ENCODE data around the gene SLC37A4. TPM values are rescaled to one million over a fixed set of nuclear protein-coding genes. Genes with fewer than 3 reads are reported as not detected.

Gene SLC37A4
- total RNA-seq (2021) (49.3 and 54.6 TPM in 2 replicates), Bru-seq, nascent RNA (percentile 63 among the genes with signal in this experiment), BruChase-seq, experiment 1, labeled RNA remaining after a 2-hour chase (percentile 66 among the genes with signal in this experiment), BruChase-seq, experiment 2, labeled RNA remaining after a 6-hour chase (percentile 70 among the genes with signal in this experiment)
- long read RNA-seq, transcript SLC37A4-210 (9 exons, 2,040 nt), result major isoform, 64 of 144 reads
- long read RNA-seq, partial matches to known transcripts, result 33 of 144 reads
- long read RNA-seq, other reads (novel, unspliced or antisense), result 39 of 144 reads

DNA sequence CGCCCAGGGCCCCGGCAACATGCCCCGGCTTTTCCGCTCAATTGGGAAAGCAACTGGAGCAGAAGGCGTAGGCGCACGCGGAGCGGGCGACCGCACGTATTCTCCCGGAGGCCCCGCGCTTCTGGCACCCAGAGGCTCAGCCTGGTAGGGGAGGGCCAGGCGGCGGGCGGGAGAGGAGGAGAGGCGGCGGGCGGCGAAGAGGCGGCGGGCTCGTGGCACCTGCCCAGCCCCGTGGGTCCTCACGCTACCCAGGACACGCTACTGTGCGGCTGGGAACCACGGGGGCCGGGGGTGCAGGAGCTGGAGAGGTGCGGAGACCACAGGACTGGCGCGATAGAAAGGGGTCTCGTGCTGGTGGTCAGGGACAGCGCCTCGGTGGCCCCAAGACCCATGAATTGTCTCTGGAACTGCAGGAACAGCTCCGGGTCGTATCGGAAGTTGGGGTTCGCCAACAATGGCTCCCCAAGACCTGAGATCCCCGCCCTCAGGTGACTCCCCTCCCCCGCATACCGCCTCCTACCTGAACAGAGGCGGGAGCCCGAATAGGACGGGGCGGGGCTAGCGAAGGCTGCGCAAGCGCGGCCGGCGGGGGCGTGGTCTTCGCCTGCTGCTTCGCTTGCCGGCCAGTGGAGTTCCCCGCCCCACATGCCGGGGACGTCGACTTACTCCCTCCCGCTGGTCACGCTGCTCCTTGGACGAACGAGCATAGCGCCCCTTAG lies at the start of gene SLC37A4:
Gene SLC37A4 (minus strand): TSS at position 549 of the 719 bp plus-strand sequence.
- Histone ChIP-seq H3K27ac (ENCODE audit: low read depth, low read length, poor library complexity, severe bottlenecking) (peak within 1 kb of the TSS; percentile 75), H3K9me3 (ENCODE audit: low read depth, low read length, poor library complexity, severe bottlenecking) (no peaks in the 10 kb centered on the region), H3K27me3 (replicated peaks; ENCODE audit: insufficient read depth, low read depth, low read length, poor library complexity) (no peaks in the 10 kb centered on the region), H3K36me3 (ENCODE audit: insufficient read depth, low read length, poor library complexity, severe bottlenecking) (peaks cover 29% of the 10 kb centered on the region), H3K4me3 (ENCODE audit: low read depth, low read length, poor library complexity, severe bottlenecking) (peak within 1 kb of the TSS; percentile 67), H3K4me1 (ENCODE audit: insufficient read depth, low read length, poor library complexity, severe bottlenecking) (peaks cover 13% of the 10 kb centered on the region)
- intact Hi-C loops (cut with micrococcal nuclease; ENCODE audit: unreplicated experiment), result no loop called here
- DNase-seq (ENCODE audit: low spot score), result peak; percentile 100
- ChIA-PET POLR2A (ENCODE audit: low non-redundant PET) (no interaction called here), CTCF (no interaction called here)
- no TSS peak for BruUV-seq (replicated peaks)
- TF ChIP-seq EZH2 (IDR thresholded peaks at IDR 0.05; ENCODE audit: borderline replicate concordance, low read depth, low read length, poor library complexity, severe bottlenecking) (no peak), CTCF (conservative IDR thresholded peaks at IDR 0.05; ENCODE audit: low read depth, low read length) (no peak; the same call in 1 of the 2 replicates)

- POLR2A ChIA-PET (ENCODE audit: low non-redundant PET), result no interaction called here
- H3K36me3 ChIP-seq (ENCODE audit: insufficient read depth, low read length, poor library complexity, severe bottlenecking), result peaks cover 45% of the 10 kb centered on the region
- BruUV-seq (replicated peaks), result no TSS peak
Observed at GRCh38 chr11:119078675-119079420, 48.2 kb upstream of the SLC37A4 start.

More at GRCh38 chr11:119078675-119079420, 48.2 kb upstream of the SLC37A4 start:
- Histone ChIP-seq H3K27ac (ENCODE audit: low read depth, low read length, poor library complexity, severe bottlenecking) (no peak overlapping the region), H3K4me1 (ENCODE audit: insufficient read depth, low read length, poor library complexity, severe bottlenecking) (no peaks in the 10 kb centered on the region), H3K27me3 (replicated peaks; ENCODE audit: insufficient read depth, low read depth, low read length, poor library complexity) (no peaks in the 10 kb centered on the region), H3K4me3 (ENCODE audit: low read depth, low read length, poor library complexity, severe bottlenecking) (no peak overlapping the region), H3K9me3 (ENCODE audit: low read depth, low read length, poor library complexity, severe bottlenecking) (no peaks in the 10 kb centered on the region)
- intact Hi-C loops (cut with micrococcal nuclease; ENCODE audit: unreplicated experiment), result no loop called here
- TF ChIP-seq EZH2 (IDR thresholded peaks at IDR 0.05; ENCODE audit: borderline replicate concordance, low read depth, low read length, poor library complexity, severe bottlenecking), result no peak
- no peak for TF ChIP-seq CTCF (conservative IDR thresholded peaks at IDR 0.05; ENCODE audit: low read depth, low read length)
- CTCF ChIA-PET, result no interaction called here
- no peak for DNase-seq (ENCODE audit: low spot score)
